Left ventricle myocardium inferior (tissue), 1 donor: ENCODE measurements around the gene PRIMPOL. TPM values are rescaled to one million over a fixed set of nuclear protein-coding genes. Genes with fewer than 3 reads are reported as not detected.
"Not testable (repeated sequence)": the region's sequence is repeated elsewhere in the genome, so short reads cannot be mapped to it uniquely, and the experiment has no call there.

Experiments used
- DNase-seq: peaks from one replicate; pipeline ENCODE4 v3.0.0-alpha.2; 2020
- H3K27ac ChIP-seq: fragments of 200-600 bp; replicated peaks from 2 replicates; pipeline ENCODE4 v1.8.0; 2021
- H3K27me3 ChIP-seq: fragments of 200-600 bp; 2 replicates; pipeline ENCODE4 v1.8.0; 2021; ENCODE audit warnings: low read depth
- H3K36me3 ChIP-seq: fragments of 200-600 bp; 2 replicates; pipeline ENCODE4 v1.8.0; 2021
- H3K4me1 ChIP-seq: fragments of 200-600 bp; 2 replicates; pipeline ENCODE4 v1.8.0; 2021
- H3K4me3 ChIP-seq: fragments of 200-600 bp; 2 replicates; pipeline ENCODE4 v1.8.0; 2021; ENCODE audit warnings: mild to moderate bottlenecking, moderate library complexity
- H3K9me3 ChIP-seq: fragments of 200-600 bp; replicated peaks from 2 replicates; pipeline ENCODE4 v1.8.0; 2021
- CTCF ChIP-seq: fragments of 200-600 bp; IDR thresholded peaks from 2 replicates; pipeline ENCODE4 v1.8.0; 2021; ENCODE audit warnings: antibody characterized with exemption, mild to moderate bottlenecking, borderline replicate concordance
- intact Hi-C: fragments of 100-400 bp; cut with micrococcal nuclease; formaldehyde crosslinking; loops from one replicate; pipeline ENCODE4 v1.11.0; 2022
- total RNA-seq: library from RNA; stranded (reverse); fragmentation: NEBNext Ultra II Directional; extraction: Animal tissue kit (Norgen Biotek cat#: 25700); gene quantifications from one replicate; pipeline ENCODE4 v1.2.1, GENCODE V29; 2021
- donor health status: DM: no; HTN: yes; CAD: no; lungs with severe emphysema.

Gene PRIMPOL
- total RNA-seq, 1 donor from 2014 or later, result 10.6 TPM

DNA sequence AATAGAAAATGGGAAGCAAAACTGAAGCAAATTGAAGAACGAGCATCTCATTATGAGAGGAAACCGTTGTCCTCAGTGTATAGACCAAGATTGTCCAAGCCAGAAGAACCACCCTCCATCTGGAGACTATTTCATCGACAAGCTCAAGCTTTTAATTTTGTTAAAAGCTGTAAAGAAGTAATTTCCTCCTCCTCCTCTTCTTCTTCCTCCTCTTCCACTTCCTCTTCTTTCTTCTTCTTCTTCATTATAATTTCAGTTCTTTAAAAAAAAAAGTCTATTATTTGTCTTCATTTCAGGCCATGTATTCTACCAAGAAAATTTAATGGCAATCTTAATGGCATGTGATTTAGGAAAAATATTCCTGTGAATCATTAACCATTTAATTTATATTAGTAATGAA lies 7.6 kb downstream of the PRIMPOL start:
- H3K4me3 ChIP-seq, result no peak overlapping the region
- H3K27ac ChIP-seq, result no peak overlapping the region
- H3K4me1 ChIP-seq, result peaks cover 13% of the 10 kb centered on the region
- DNase-seq, result no peak
- intact Hi-C loops, result no loop called here
- no peak for TF ChIP-seq CTCF
- no peaks in the 10 kb centered on the region for H3K27me3 ChIP-seq
- no peaks in the 10 kb centered on the region for H3K9me3 ChIP-seq
- peaks cover 24% of the 10 kb centered on the region for H3K36me3 ChIP-seq

GRCh38 chr4:184657820-184658219 lies 8.3 kb downstream of the PRIMPOL start:
- H3K4me3 ChIP-seq, H3K9me3 ChIP-seq, DNase-seq, H3K27ac ChIP-seq, H3K27me3 ChIP-seq, intact Hi-C loops: not testable (repeated sequence)
- Histone ChIP-seq H3K36me3 (peaks cover 24% of the 10 kb centered on the region), H3K4me1 (peaks cover 19% of the 10 kb centered on the region)

DNA sequence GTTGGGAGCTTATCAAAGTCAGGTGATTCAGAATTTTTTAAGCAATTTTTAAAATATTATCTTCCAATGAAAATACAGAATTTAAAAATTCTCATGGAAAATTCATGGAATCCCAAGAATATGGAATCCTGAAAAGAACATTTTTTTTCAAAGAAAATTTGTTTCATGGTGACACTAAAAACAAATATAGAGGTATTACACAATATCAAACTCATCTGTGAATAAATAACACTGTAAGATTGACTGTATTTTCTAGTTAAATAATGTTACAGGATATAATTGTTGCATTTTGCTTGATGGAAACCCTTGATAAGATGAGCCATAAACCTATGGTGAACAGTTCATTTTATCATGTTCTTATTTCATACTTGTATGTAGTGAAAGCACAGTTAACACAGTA lies 11.4 kb downstream of the PRIMPOL start:
- H3K4me3 ChIP-seq, result no peak overlapping the region
- no peaks in the 10 kb centered on the region for H3K27me3 ChIP-seq
- H3K36me3 ChIP-seq, result peaks cover 30% of the 10 kb centered on the region
- H3K27ac ChIP-seq, result no peak overlapping the region
- no peak for DNase-seq
- H3K4me1 ChIP-seq, result peaks cover 19% of the 10 kb centered on the region
- intact Hi-C loops, result no loop called here
- H3K9me3 ChIP-seq, result no peaks in the 10 kb centered on the region
- TF ChIP-seq CTCF, result no peak

DNA sequence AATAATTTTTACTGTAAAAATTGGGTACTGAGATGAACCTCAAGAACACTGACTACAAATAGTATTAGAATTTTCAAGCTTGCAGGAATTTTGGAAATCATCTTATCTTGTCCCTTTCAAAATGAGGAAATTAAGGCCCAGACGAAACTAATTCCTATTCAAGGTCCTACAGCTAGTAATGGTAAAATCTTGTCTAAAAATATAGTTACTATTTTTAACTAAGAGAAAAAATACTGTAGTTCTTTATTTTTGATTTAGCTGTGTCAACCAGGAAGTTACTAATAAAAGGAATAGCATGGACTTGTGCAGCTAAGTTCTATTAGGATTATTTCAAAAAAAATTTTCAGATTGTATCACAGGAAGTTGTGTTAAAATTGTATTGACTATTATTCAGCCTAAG lies 12.7 kb downstream of the PRIMPOL start:
- peaks cover 12% of the 10 kb centered on the region for H3K4me1 ChIP-seq
- no peaks in the 10 kb centered on the region for H3K27me3 ChIP-seq
- intact Hi-C loops, result no loop called here
- no peak overlapping the region for H3K27ac ChIP-seq
- H3K4me3 ChIP-seq, result no peak overlapping the region
- no peak for DNase-seq
- H3K9me3 ChIP-seq, result no peaks in the 10 kb centered on the region
- TF ChIP-seq CTCF, result no peak
- peaks cover 39% of the 10 kb centered on the region for H3K36me3 ChIP-seq

DNA sequence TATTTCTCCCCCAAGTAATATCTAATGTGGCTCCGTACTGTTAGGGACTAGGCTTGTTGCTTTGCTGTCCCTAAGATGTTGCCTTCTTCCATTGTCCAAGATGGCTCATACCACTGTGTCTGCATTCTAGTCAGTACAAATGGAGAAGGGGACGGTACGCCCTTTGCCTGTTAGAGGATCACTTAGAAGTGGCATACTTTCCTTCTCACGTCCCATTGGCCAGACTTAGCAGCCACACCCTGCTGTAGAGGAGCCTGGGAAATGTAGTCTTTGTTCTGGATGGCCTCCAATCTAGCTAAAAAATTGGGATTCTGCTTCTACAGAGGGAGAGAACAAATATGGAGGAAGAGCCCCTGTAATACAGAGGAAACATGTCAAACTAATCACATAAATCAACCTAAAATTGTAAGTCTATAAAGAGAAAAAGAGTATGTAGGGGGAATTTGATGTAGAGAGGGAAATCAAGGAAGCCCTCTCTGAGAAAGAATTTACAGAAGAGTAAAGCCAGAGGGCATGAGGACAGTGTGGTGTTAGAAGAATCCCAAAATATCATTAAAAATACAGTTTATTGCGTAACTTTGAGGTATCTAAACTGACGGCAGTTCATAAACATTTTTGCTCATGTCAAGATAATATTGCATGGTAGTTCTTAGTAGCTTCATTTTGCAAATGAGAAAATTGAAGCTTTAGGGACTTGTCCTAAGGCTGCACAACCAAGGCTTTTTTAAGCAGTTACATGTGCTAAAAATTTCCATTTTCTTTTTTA lies 15.1 kb downstream of the PRIMPOL start:
- H3K4me1 ChIP-seq, result peaks cover 12% of the 10 kb centered on the region
- H3K9me3 ChIP-seq, result no peaks in the 10 kb centered on the region
- intact Hi-C loops, result no loop called here
- H3K27ac ChIP-seq, result no peak overlapping the region
- H3K4me3 ChIP-seq, result no peak overlapping the region
- DNase-seq, result no peak
- no peaks in the 10 kb centered on the region for H3K27me3 ChIP-seq
- H3K36me3 ChIP-seq, result peaks cover 48% of the 10 kb centered on the region
- TF ChIP-seq CTCF, result no peak

GRCh38 chr4:184666670-184667069 lies 17.1 kb downstream of the PRIMPOL start:
- H3K9me3 ChIP-seq, result no peaks in the 10 kb centered on the region
- intact Hi-C loops, result no loop called here
- no peaks in the 10 kb centered on the region for H3K27me3 ChIP-seq
- no peak for TF ChIP-seq CTCF
- H3K4me3 ChIP-seq, result no peak overlapping the region
- peaks cover 49% of the 10 kb centered on the region for H3K36me3 ChIP-seq
- no peak for DNase-seq
- H3K4me1 ChIP-seq, result peaks cover 11% of the 10 kb centered on the region
- H3K27ac ChIP-seq, result no peak overlapping the region
